GM21526 (cell line): Measurements from ENCODE around the gene PYY.
"Not testable (repeated sequence)": the region's sequence is repeated elsewhere in the genome, so short reads cannot be mapped to it uniquely, and the experiment has no call there.

Source experiments
- ATAC-seq: cut with Tn5 transposase; IDR thresholded peaks from one replicate; pipeline ENCODE4 v1.9.1; 2021; ENCODE audit warnings: moderate library complexity; ENCODE audit not compliant: unreplicated experiment, low FRiP score

PYY gene

DNA sequence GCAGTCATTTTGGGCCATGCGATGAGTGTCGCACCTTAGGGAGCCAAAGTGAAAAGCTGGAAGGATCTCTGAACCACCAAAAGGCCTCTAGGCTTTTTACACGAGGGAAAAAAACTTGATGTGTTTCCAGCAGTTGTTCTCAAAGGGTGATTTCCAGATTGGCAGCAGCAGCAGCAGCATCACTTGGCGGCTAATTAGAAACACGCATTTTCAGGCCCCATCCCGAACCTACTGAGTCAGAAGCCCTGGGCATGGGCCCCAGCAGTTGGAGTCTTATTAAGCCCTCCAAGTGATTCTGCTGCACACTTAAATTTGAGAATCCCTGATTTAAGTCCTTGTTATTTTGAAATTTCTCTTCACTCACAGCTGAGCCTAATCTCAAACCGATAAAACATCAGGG is 25.3 kb upstream of the PYY start:
- ATAC-seq = no peak

DNA sequence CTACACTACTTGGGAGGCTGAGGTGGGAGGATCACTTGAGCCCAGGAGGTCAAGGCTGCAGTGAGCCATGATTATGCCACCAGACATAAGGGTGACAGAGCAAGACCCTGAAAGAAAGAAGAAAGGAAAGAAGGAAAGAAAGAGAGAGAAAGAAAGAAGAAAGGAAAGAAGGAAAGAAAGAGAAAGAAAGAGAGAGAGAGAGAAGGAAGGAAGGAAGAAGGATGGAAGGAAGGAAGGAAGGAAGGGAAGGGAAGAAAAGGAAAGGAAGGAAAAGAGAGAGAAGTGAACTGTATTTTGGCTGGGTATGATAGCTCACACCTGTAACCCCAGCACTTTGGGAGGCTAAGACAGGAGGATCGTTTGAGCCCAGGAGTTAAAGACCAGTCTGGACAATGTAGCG is 24.3 kb upstream of the PYY start:
- ATAC-seq = no peak

DNA sequence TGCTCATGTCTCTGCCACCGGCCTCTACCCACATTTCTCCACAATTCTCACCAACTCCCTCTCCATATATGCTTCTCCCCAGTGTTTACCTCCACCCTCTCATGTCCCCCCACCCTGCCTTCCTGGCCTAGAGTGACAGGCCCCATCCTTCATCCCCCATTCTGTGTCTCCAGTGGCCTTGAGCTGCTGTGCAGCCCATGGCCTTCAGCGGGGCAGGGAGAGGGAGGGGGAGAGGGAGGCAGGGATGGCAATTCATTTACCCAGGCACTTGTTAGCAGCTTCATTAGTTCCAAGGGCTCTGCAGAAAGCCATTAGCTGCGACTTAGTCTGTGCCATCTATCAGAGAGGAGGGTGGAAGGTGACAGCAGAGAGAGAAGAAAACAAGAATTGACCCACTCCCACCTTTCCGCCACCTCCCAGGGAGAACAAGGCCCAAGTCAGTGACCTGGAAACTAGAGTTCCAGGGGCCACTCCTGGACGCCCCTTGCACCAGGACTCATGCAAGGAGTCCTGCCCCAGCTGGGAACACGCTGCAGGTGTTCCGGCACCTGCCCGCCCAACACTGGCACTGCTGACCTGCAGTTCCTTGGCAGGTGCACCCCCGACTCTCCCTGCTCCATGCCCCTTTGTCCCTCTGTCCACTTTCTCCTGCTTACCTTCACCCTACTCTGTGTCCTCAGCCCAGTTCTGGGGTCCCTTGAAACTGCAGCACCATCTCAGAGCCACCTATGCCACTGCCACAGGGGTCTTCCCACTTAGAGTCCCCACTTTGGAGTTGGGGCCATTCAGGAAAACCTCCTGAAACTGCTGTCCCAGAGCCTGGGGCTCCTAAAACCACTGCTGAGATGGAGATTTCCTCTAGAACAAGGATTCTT is 23.5 kb upstream of the PYY start:
- no peak for ATAC-seq

DNA sequence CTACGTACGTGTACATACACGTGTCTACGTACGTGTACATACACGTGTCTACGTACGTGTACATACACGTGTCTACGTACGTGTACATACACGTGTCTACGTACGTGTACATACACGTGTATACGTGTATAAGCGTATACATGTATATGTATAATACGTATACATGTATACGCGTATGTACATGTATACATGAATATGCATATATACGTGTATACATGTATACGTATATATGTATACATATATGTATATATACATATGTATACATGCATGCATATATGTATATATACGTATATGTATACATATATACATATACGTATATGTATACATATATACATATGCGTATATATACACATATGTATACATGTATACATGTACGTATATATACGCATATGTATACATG is 22.2 kb upstream of the PYY start:
- ATAC-seq = no peak

DNA sequence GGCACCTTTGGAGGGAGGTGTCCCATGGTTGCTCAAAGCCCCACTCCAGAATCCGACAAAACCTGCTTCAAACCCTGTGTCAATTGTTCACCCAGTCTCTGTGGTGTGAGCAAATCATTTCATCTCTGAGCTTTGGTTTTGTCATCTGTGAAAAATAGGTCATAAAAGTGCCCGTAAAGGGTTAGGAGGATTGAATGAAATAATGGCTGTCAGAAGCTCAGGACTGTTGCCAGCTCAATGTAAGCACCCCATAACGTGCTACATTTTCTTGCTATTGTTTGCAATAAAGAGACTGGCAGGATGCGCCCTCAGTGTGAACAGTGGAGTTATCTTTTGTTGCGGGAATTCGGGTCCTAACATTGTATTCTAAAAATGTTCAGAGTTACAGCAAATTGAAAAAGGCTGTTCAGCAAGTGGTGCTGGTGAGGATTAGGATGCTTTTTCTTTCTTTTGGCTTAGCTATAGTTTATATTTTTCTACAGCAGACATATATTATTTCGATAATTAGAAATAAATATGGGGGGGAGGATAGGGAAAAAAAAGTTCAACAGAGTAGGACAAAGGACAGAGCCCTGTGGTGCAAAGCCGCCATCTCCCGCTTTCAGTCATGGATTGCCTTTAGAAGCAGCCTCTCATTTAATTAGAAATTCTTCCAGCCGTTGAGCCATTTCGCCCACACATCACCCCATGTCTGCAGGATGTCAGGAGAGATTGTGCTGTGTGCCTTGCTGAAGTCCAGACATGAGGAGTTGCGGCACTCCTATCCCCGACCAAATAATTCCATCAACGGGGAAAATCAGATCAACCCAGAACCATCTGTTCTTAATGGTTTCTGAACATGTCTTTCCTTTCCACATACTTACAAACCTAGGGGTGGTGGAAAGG is 20.9 kb upstream of the PYY start:
- ATAC-seq = no peak

DNA sequence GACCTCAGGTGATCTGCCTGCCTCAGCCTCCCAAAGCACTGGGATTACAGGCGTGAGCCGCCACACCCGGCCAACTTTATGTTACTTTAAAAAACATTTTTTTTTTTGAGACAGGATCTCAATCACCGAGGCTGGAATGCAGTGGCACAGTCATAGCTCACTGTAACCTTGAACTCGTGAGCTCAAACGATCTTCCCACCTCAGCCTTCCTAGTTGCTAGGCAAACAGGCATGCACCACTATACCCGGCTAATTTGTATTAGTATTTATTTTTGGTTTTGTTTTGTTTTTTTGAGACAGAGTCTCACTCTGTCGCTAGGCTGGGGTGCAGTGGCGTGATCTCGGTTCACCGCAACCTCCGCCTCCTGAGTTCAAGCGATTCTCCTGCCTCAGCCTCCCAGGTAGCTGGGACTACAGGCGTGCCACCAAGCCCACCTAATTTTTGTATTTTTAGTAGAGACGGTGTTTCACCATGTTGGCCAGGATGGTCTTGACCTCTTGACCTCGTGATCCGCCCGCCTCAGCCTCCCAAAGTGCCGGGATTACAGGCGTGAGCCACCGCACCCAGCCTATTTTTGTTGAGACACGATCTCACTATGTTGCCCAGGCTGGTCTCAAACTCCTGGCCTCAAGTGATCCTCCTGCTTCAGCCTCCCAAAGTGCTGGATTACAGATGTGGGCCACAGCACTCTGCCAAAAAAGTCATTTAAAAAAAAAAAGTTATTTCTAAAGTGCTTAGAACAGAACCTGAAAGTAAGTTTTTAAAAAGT is 18.9 kb upstream of the PYY start:
- ATAC-seq = not testable (repeated sequence)

DNA sequence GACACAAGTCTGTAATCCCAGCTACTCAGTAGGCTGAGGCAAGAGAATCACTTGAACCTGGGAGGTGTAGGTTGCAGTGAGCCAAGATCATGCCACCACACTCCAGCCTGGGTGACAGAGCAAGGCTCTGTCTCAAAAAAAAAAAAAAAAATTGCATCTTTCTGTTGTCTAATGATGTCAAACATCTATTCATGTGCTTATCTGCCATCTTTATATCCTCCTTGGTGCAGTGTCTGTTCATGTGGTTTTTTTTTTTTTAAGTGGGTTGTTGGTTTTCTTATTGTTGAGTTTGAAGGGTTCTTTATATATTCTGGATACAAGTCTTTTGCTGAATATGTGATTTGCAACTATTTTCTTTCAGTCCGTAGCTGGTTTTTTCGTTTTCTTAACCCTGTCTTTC is 17.7 kb upstream of the PYY start:
- ATAC-seq = not testable (repeated sequence)

DNA sequence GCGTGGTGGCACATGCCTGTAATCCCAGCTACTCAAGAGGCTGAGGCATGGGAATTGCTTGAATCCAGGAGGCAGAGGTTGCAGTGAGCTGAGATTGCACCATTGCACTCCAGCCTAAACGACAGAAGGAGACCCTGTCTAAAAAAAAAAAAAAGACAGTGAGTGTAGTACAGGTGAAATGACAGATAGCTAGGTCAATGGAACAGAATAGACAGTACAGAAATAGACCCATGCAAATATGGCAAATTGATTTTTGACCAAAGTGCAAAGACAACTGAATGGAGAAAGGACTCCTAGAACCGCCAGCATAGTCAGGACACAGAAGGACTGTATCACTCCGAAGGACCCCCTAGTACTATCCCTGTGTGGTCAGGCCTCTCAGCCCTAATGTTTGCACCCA is 16.6 kb upstream of the PYY start:
- ATAC-seq = no peak

DNA sequence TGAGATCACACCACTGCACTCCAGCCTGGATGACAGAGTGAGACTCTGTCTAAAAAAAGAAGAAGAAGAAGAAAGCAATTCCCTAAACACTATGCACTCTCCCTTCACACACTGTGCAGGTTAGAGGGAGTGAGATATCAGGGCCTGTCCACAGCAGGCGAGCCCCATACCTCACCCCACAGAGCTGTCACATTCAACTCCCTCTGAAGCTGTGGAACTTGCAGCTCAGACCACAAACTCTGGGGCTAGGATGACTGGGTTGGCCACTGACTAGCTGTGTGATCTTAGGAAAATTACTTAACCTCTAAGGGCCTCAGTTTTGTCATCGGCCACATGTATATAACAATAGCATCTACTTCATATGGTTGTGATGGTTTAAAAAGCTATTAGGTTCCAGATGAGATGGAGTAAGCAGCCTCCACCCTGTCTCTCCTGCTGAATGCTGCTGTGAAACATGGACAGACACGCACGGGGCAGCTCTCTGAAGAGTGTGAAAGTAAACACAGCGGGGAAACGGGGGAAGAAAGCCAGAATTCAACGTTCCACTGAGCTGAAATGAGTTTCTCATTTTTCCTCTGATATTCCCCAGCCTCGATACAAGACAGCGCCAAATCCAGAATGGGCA is 13.6 kb upstream of the PYY start:
- ATAC-seq = no peak

DNA sequence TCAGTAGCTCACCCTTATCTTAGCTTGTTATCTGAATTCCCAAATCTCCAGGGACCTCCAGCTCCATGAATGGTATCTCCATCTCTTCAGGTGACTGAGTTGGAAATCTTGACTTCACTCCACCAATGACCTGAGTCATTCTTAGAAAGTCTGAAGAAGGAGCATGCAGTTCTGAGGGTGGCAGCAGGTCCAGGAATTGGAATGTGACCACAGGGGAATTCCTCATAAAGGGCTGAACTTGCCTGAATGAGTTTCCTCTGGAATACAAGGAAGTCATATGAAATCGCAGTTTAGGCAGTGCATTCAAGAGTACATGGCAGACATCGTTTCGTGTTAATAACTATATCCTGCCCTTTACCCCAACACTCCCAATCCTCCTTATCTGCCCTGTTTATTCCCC is 12.5 kb upstream of the PYY start:
- ATAC-seq = no peak

DNA sequence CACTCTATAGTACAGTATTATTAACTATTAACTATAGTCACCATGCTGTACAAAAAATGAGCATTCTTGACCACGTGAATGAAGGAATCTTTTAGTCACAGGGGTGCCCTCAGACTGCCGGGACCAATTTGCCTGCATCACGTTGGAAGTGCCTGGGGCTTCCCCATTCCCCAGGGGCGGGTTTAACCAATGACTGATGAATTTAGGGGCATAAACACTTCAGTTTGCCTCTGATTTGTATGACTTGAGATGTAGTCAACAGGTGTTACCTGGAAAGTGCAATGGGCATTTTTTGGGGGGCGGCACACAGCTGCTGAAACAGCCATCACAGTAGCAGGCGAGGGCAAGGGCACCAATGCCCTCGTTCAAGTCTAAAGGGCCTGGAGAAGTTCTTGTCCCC is 8.7 kb upstream of the PYY start:
- no peak for ATAC-seq

DNA sequence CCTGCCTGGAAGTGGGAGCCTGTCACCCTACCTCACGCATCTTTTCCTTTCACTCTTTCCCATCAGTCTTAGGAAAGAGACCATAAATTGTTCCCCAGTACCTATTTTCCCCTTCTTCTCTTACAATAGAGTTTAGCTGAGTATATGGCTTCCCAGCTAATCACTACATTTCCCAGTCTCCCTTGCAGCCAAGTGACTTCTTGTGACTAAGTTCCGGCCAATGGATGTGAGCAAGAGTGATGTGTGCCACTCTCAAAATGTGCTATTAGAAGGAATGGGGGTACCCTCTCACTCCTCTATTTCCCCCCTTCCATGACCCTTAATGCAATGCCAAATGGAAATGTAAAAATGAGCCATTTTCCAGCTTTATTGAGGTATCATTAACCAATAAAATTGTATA is 8.2 kb upstream of the PYY start:
- no peak for ATAC-seq

DNA sequence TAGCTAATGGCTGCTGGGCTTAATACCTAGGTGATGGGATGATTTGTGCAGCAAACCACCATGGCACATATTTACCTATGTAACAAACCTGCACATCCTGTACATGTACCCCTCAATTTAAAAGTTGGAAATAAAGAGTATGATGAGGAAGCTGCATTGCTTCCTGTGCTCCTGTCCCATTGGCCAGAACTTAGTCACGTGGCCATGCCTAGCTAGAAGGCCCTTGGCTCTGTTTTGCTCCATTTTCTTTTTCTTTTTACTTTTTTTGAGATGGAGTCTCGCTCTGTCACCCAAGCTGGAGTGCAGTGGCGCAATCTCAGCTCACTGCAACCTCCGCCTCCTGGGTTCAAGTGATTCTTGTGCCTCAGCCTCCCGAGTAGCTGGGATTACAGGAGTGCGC is 7.6 kb upstream of the PYY start:
- ATAC-seq = not testable (repeated sequence)

DNA sequence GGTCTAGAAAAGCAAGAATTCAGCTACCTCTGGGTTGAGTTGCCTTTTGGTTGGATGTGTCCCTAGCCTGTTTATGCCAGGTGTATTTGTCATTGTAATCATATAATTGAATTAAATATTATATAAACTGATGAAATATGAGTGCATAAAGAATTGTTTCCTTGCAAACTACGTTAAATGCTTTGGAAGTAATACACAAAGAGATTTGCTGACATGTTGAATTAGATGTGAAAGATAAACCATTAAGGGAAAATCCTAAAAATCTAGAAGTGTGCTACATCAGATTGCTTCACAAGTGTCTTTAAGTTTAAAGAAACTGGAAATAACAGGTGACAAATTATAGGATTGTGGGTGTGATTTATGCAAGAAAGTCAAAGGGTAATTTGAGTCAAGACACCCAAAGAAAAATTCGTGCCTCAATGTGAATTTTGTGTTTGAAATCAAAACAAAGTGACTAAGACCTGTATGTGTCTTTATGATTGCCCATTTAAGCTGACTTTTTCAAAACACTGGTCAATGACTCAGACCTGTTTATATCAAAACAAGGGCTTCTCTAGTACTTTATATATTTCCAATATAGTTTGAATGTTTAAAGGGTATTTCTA is 5.1 kb upstream of the PYY start:
- no peak for ATAC-seq

DNA sequence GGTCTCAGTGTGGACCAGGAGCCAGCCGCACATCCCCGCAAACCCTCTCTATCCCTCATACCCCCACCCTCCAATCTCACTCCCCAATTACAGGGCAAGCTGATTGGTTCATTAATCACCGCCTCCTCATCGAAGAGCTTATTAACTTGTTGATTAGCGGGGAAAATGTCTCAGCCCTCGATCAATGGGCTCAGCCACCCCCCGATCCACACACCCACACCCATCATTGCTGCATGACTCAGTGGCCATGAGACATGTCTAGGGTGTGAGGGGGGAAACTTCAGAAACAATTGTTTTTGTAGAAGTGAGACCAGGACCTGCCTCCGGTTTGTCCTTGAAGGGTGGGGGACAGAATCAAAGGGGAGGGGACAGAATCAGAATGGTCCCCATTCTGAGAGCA is 2.5 kb upstream of the PYY start:
- no peak for ATAC-seq

DNA sequence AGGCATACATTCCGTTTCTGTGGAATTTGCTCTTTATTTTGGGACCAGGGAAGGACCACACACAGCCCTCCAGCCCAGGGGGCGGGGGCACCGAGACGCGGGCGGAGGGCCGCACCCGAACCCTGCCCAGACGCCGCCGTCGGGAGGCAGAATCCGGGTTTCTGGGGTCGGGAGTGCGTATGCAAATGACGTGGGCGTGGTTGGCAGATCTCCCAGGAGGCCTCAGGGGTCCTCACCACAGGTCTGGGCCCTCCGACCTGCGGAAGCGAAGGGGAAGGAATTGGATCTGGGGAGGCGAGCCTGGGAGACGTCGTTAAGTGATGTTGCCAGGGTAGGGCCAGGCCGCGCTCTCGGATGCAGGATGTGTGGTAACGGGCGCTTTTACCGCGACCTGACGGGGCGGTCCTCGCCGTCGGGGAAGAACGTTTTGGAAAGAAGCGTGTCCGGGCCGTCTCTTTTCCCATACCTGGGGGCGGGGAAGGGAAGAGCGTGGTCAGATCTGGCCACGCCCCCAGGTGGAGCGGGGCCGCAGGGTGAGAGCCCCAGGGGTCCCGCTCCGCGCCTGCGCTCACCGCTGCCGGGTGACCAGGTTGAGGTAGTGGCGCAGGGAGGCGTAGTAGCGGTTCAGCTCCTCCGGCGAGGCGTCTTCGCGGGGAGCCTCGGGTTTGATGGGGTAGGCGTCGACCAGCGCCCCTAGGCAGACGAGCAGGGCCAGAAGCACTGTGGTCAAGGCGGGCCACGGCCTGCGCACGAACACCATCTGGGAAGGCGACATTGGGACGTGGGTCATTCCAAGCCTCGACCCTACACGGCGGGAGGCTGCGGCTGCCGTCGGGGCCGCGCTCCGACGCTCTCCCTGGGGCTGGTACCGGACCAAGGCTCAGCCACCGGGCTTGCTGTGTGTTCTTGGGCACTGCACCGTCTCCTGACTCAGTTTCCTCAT is 745 bp downstream of the PYY start:
- ATAC-seq = no peak

DNA sequence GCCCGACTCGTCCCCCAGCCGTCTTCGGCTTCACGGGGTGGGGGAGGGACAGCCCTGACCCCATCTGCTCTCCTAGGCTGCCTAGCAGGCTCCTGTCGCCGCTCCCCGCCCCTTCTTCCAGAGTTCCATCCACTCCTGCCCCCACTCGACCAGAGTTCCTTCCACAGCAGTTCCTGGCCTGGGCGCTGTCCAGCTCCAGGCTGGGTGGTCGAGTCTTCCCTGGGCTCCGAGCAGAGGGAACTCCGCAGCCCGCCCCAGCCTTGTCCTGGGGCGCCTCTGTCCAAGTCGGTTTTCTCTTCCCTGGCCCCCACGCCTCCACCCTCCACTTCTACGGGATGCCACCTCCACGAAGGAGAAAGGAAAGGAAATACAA is 1.4 kb downstream of the PYY start:
- no peak for ATAC-seq

DNA sequence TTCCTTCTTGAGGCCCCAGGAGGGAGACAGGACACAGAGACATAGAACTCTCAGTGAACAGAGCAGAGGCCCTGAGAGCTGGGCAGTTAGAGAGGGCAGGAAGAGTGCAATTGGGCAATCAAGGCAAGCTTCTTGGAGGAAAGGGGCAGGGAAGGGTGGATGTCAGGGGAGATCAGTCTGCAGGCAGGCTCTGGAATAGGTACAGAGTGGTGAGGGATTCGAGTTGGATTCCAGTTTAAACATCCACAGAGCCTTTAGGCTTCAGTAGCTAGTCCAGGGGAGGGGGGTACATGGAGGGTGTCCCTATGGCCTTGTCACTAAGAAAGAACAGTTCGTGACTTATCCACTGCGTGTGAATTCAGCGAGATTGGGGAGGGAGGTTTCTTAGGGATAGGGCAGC is 2.0 kb downstream of the PYY start:
- ATAC-seq = no peak

DNA sequence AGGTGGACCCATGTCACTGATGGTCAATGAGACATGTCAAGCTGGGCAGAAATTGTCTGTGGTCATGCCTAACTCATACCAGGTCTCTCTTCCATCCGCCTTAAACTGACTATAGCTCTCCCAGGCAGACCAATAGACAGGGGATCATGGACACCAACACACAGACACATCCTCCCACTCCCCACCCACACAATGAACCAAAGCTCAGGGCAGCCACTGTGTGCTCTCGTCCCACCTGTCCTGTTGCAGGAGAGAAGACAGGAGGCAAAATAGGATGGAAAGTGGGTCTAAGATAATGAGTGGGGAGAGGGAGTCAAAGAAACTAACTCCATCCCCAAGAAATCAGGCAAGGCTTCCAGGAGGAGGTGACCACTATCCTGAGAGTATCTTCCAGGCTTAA is 3.2 kb downstream of the PYY start:
- no peak for ATAC-seq
